GM10266 (cell line): ENCODE results near the gene QSOX1.

Experiments
- DNase-seq: peaks from one replicate; pipeline ENCODE4 v3.0.0; 2012; ENCODE audit errors: extremely low spot score
- CTCF ChIP-seq: IDR thresholded peaks from 2 replicates; pipeline ENCODE4 v1.5.1; 2012; ENCODE audit warnings: mild to moderate bottlenecking, low read depth; ENCODE audit not compliant: control insufficient read depth, insufficient read depth; ENCODE audit errors: missing control alignments

Gene QSOX1

GRCh38 chr1:180218806-180219765 lies 64.4 kb downstream of the QSOX1 start:
- DNase-seq, result no peak

GRCh38 chr1:180219776-180220175 lies 65.1 kb downstream of the QSOX1 start:
- DNase-seq, result no peak
- no peak for TF ChIP-seq CTCF

More at GRCh38 chr1:180218806-180219765, 64.4 kb downstream of the QSOX1 start:
- no peak for TF ChIP-seq CTCF

- no peak for TF ChIP-seq CTCF
- no peak for DNase-seq
These were observed 66.8 kb downstream of the QSOX1 start for GRCh38 chr1:180221462-180221861.

GRCh38 chr1:180224902-180225301 lies 70.2 kb downstream of the QSOX1 start:
- TF ChIP-seq CTCF, result no peak
- no peak for DNase-seq

GRCh38 chr1:180225403-180225802 lies 70.7 kb downstream of the QSOX1 start:
- TF ChIP-seq CTCF, result no peak
- DNase-seq, result no peak

GRCh38 chr1:180227861-180228647 lies 73.4 kb downstream of the QSOX1 start:
- no peak for DNase-seq
- no peak for TF ChIP-seq CTCF
